ENCODE results near the gene PTPN4. TPM values are rescaled to one million over a fixed set of nuclear protein-coding genes. Genes with fewer than 3 reads are reported as not detected.
A peak's percentile ranks its signal among the peaks of the same experiment; 100 is the strongest.

Gene PTPN4
- total and polyA plus RNA-seq, 11 donors: 3.6 to 49.0 (median 43.0) TPM

GRCh38 chr2:119937680-119938079 lies 178.0 kb downstream of the PTPN4 start:
- TF ChIP-seq POLR2A (IDR thresholded peaks at IDR 0.05): no peak
- no peak for TF ChIP-seq CTCF (IDR thresholded peaks at IDR 0.05)
- H3K4me3 ChIP-seq: no peak overlapping the region
- peaks cover 0 to 18% (median 2%) of the 10 kb centered on the region in 12 donors for H3K4me1 ChIP-seq
- no peaks in the 10 kb centered on the region for H3K9me3 ChIP-seq
- no peak for DNase-seq
- 94 to 98% (median 96%) methylated on average over 2 of the region's 2 CpGs for WGBS, 4 donors
- intact Hi-C loops (cut with DNase I): no loop called here
- no peak for ATAC-seq
- peaks cover 0 to 52% (median 19%) of the 10 kb centered on the region in 9 donors for H3K36me3 ChIP-seq
- H3K27ac ChIP-seq: no peak overlapping the region
- no peaks in the 10 kb centered on the region for H3K27me3 ChIP-seq

GRCh38 chr2:119939915-119940314 lies 180.2 kb downstream of the PTPN4 start:
- ATAC-seq: peak in 3 of 4 donors; percentile 51 to 67 (median 64)
- Histone ChIP-seq H3K9me3 (no peaks in the 10 kb centered on the region), H3K27me3 (no peaks in the 10 kb centered on the region), H3K36me3 (peaks cover 0 to 34% (median 14%) of the 10 kb centered on the region in 9 donors), H3K4me3 (no peak overlapping the region), H3K27ac (peak overlapping the region in 7 of 12 donors; percentile 6 to 47 (median 20)), H3K4me1 (peaks cover 0 to 18% (median 2%) of the 10 kb centered on the region in 12 donors)
- 53 to 56% (median 55%) methylated on average over 3 of the region's 3 CpGs for WGBS, 4 donors
- DNase-seq: no peak
- no peak for TF ChIP-seq POLR2A (IDR thresholded peaks at IDR 0.05)
- TF ChIP-seq CTCF (IDR thresholded peaks at IDR 0.05): no peak
- intact Hi-C loops (cut with DNase I): loop anchor here in 3 of 10 donors (5.0 to 10.0 kb wide), 2 partner anchors 185 to 188 kb away; partner anchors contain the start of gene PTPN4 (in 2 of the 3)

- ATAC-seq (no peak), DNase-seq (no peak)
- intact Hi-C loops (cut with DNase I): loop anchor here in 3 of 10 donors (5.0 to 10.0 kb wide), 2 partner anchors 186 to 189 kb away; partner anchors contain the start of gene PTPN4 (in 2 of the 3)
- no peak overlapping the region for H3K4me3 ChIP-seq
- no peaks in the 10 kb centered on the region for H3K27me3 ChIP-seq
- H3K36me3 ChIP-seq: peaks cover 0 to 34% (median 19%) of the 10 kb centered on the region in 9 donors
- H3K9me3 ChIP-seq: no peaks in the 10 kb centered on the region
- H3K27ac ChIP-seq: peak overlapping the region in 1 of 12 donors; percentile 36
- peaks cover 0 to 18% (median 2%) of the 10 kb centered on the region in 12 donors for H3K4me1 ChIP-seq
- no peak for TF ChIP-seq CTCF (IDR thresholded peaks at IDR 0.05)
Measured at GRCh38 chr2:119940856-119941255, 181.1 kb downstream of the PTPN4 start.

- no peak overlapping the region for H3K27ac ChIP-seq
- peak in 2 of 4 donors; percentile 17 to 61 for ATAC-seq
Measured at GRCh38 chr2:119941388-119941787, 181.7 kb downstream of the PTPN4 start.

More at GRCh38 chr2:119941388-119941787, 181.7 kb downstream of the PTPN4 start:
- Histone ChIP-seq H3K27me3 (no peaks in the 10 kb centered on the region), H3K4me1 (peaks cover 0 to 18% (median 2%) of the 10 kb centered on the region in 12 donors), H3K4me3 (no peak overlapping the region), H3K9me3 (no peaks in the 10 kb centered on the region), H3K36me3 (peaks cover 0 to 34% (median 18%) of the 10 kb centered on the region in 9 donors)
- intact Hi-C loops (cut with DNase I): loop anchor here in 3 of 10 donors (5.0 to 10.0 kb wide), 2 partner anchors 187 to 189 kb away; partner anchors contain the start of gene PTPN4 (in 2 of the 3)
- no peak for TF ChIP-seq CTCF (IDR thresholded peaks at IDR 0.05)
- TF ChIP-seq POLR2A (IDR thresholded peaks at IDR 0.05): no peak
- 63 to 75% (median 70%) methylated on average over 1 of the region's 1 CpG for WGBS, 4 donors
- no peak for DNase-seq
